ENCODE measurements around the gene HOXB1.

HOXB1 gene

GRCh38 chr17:48577330-48577945 is 46.6 kb upstream of the HOXB1 start:
- H3K36me3 ChIP-seq: no peaks in the 10 kb centered on the region
- H3K27ac ChIP-seq: no peak overlapping the region
- no peak for TF ChIP-seq CTCF (IDR thresholded peaks at IDR 0.05; ENCODE audit: low read depth, low read length)
- H3K9me3 ChIP-seq (ENCODE audit: severe bottlenecking): peaks cover 14% of the 10 kb centered on the region
- peak overlapping the region; percentile 8 for H3K4me3 ChIP-seq (ENCODE audit: low read depth, low read length)
- no peak for DNase-seq
- H3K27me3 ChIP-seq (ENCODE audit: insufficient read depth, low read depth, severe bottlenecking): peaks cover 93% of the 10 kb centered on the region

- Histone ChIP-seq H3K36me3 (no peaks in the 10 kb centered on the region), H3K9me3 (ENCODE audit: severe bottlenecking) (peaks cover 9% of the 10 kb centered on the region), H3K27me3 (ENCODE audit: insufficient read depth, low read depth, severe bottlenecking) (peaks cover 93% of the 10 kb centered on the region), H3K27ac (no peak overlapping the region), H3K4me3 (ENCODE audit: low read depth, low read length) (no peak overlapping the region)
- DNase-seq: no peak
- no peak for TF ChIP-seq CTCF (IDR thresholded peaks at IDR 0.05; ENCODE audit: low read depth, low read length)
These were observed 45.9 kb upstream of the HOXB1 start for GRCh38 chr17:48576479-48577309.

- H3K36me3 ChIP-seq: no peaks in the 10 kb centered on the region
- TF ChIP-seq CTCF (IDR thresholded peaks at IDR 0.05; ENCODE audit: low read depth, low read length): no peak
- H3K9me3 ChIP-seq (ENCODE audit: severe bottlenecking): peaks cover 4% of the 10 kb centered on the region
- H3K27me3 ChIP-seq (ENCODE audit: insufficient read depth, low read depth, severe bottlenecking): peaks cover 93% of the 10 kb centered on the region
- DNase-seq: no peak
- no peak overlapping the region for H3K27ac ChIP-seq
- no peak overlapping the region for H3K4me3 ChIP-seq (ENCODE audit: low read depth, low read length)
These were observed 45.1 kb upstream of the HOXB1 start for GRCh38 chr17:48575673-48576478.

- Histone ChIP-seq H3K9me3 (ENCODE audit: severe bottlenecking) (peaks cover 4% of the 10 kb centered on the region), H3K4me3 (ENCODE audit: low read depth, low read length) (no peak overlapping the region), H3K27me3 (ENCODE audit: insufficient read depth, low read depth, severe bottlenecking) (peaks cover 93% of the 10 kb centered on the region), H3K27ac (no peak overlapping the region), H3K36me3 (no peaks in the 10 kb centered on the region)
- DNase-seq: no peak
- no peak for TF ChIP-seq CTCF (IDR thresholded peaks at IDR 0.05; ENCODE audit: low read depth, low read length)
These were observed 44.3 kb upstream of the HOXB1 start for GRCh38 chr17:48575066-48575582.

GRCh38 chr17:48574505-48575065 is 43.8 kb upstream of the HOXB1 start:
- DNase-seq: no peak
- no peaks in the 10 kb centered on the region for H3K36me3 ChIP-seq
- no peak overlapping the region for H3K4me3 ChIP-seq (ENCODE audit: low read depth, low read length)
- H3K27me3 ChIP-seq (ENCODE audit: insufficient read depth, low read depth, severe bottlenecking): peaks cover 93% of the 10 kb centered on the region
- H3K27ac ChIP-seq: no peak overlapping the region
- TF ChIP-seq CTCF (IDR thresholded peaks at IDR 0.05; ENCODE audit: low read depth, low read length): no peak
- peaks cover 2% of the 10 kb centered on the region for H3K9me3 ChIP-seq (ENCODE audit: severe bottlenecking)
